H1 (cell line): ENCODE results near the gene FHL2. TPM values are rescaled to one million over a fixed set of nuclear protein-coding genes. Genes with fewer than 3 reads are reported as not detected.
"Not testable (repeated sequence)": the region's sequence is repeated elsewhere in the genome, so short reads cannot be mapped to it uniquely, and the experiment has no call there.

Experiments used
- CTCF ChIA-PET: fragments of 300-600 bp; sonication (Branson Sonifier 250); formaldehyde crosslinking; loops from one replicate; lab custom pipeline; 2021; ENCODE audit not compliant: partially characterized antibody; lab: Charles Lee
- POLR2A ChIA-PET: fragments of 300-600 bp; sonication (Branson Sonifier 250); formaldehyde crosslinking; loops from one replicate; lab custom pipeline; 2021; ENCODE audit warnings: inconsistent platforms; ENCODE audit not compliant: partially characterized antibody; lab: Charles Lee
- DNase-seq, 2 experiments: peaks; one replicate each; pipeline versions ENCODE4 v3.0.0 to v3.0.0-alpha.2; 2010 to 2022; ENCODE audit warnings: low spot score in 2 of 2, low read depth in 1 of 2, mixed read lengths in 1 of 2
- FAIRE-seq: peaks from 2 replicates; lab custom pipeline; 2011; peaks lifted over from hg19 to GRCh38; lab: Jason Lieb, UNC
- H2AFZ ChIP-seq: 2 replicates; pipeline ENCODE4 v1.8.1; 2012; ENCODE audit warnings: low read length, inconsistent platforms
- H2AK5ac ChIP-seq: 2 replicates; pipeline ENCODE4 v1.6.1; 2013; ENCODE audit warnings: low read depth, low read length
- H2BK120ac ChIP-seq: replicated peaks from 2 replicates; pipeline ENCODE3; 2013; ENCODE audit warnings: low read depth, low read length, inconsistent platforms
- H2BK12ac ChIP-seq: 2 replicates; pipeline ENCODE4 v1.6.1; 2013; ENCODE audit warnings: low read depth, low read length
- H2BK15ac ChIP-seq: 2 replicates; pipeline ENCODE4 v1.6.1; 2013; ENCODE audit warnings: low read length
- H2BK20ac ChIP-seq: 2 replicates; pipeline ENCODE4 v1.6.1; 2013; ENCODE audit warnings: low read length
- H2BK5ac ChIP-seq: 2 replicates; pipeline ENCODE4 v1.6.1; 2013; ENCODE audit warnings: low read depth, low read length
- H3K14ac ChIP-seq: 2 replicates; pipeline ENCODE4 v1.6.1; 2013; ENCODE audit warnings: inconsistent platforms; ENCODE audit not compliant: insufficient read length
- H3K18ac ChIP-seq: 2 replicates; pipeline ENCODE4 v1.6.1; 2013; ENCODE audit warnings: low read length; ENCODE audit errors: extremely low read depth
- H3K23ac ChIP-seq: 2 replicates; pipeline ENCODE4 v1.6.1; 2013; ENCODE audit warnings: inconsistent platforms; ENCODE audit not compliant: insufficient read length
- H3K23me2 ChIP-seq: 2 replicates; pipeline ENCODE4 v1.6.1; 2013; ENCODE audit warnings: low read depth, low read length
- H3K27ac ChIP-seq: 2 replicates; pipeline ENCODE4 v1.6.1; 2011; ENCODE audit warnings: low read depth, low read length, inconsistent platforms
- H3K27me3 ChIP-seq, 4 experiments: replicated peaks in 1 of 4; 1 replicate in 1 of 4; 2 replicates in 3 of 4; pipeline versions ENCODE4 v1.6.1 to v1.8.1; 2011 to 2013; ENCODE audit warnings: low read length in 3 of 4, mild to moderate bottlenecking in 3 of 4, inconsistent platforms in 2 of 4, mixed read lengths in 2 of 4, moderate library complexity in 1 of 4; ENCODE audit not compliant: control insufficient read depth in 3 of 4, insufficient read depth in 3 of 4; ENCODE audit errors: extremely low read depth in 1 of 4
- H3K36me3 ChIP-seq, 4 experiments: 2 replicates each; pipeline versions ENCODE4 v1.6.1 to v1.8.1; 2011 to 2013; ENCODE audit warnings: mild to moderate bottlenecking in 4 of 4, low read length in 3 of 4, moderate library complexity in 2 of 4, control low read depth in 1 of 4, inconsistent platforms in 1 of 4; ENCODE audit not compliant: insufficient read depth in 4 of 4, control insufficient read depth in 2 of 4
- H3K4ac ChIP-seq: replicated peaks from 2 replicates; pipeline ENCODE3; 2013; ENCODE audit warnings: low read length, low read depth, mixed read lengths, inconsistent platforms; ENCODE audit not compliant: insufficient read length
- H3K4me1 ChIP-seq, 4 experiments: replicated peaks in 1 of 4; 1 replicate in 1 of 4; 2 replicates in 3 of 4; pipeline versions ENCODE4 v1.6.1 to v1.8.1; 2011 to 2013; ENCODE audit warnings: low read length in 3 of 4, inconsistent platforms in 2 of 4, mixed read lengths in 1 of 4; ENCODE audit not compliant: insufficient read depth in 4 of 4, control insufficient read depth in 3 of 4
- H3K4me2 ChIP-seq, 2 experiments: 2 replicates each; pipeline versions ENCODE4 v1.6.1 to v1.8.1; 2011 to 2013; ENCODE audit warnings: low read depth in 2 of 2, low read length in 2 of 2, control low read depth in 1 of 2, inconsistent platforms in 1 of 2, mild to moderate bottlenecking in 1 of 2; ENCODE audit not compliant: insufficient read depth in 1 of 2
- H3K4me3 ChIP-seq, 4 experiments: fragments of 200-600, 300-600 bp in 1 of 4; sonication (generic), shearing (Covaris generic), sonication (Bioruptor Twin) in 1 of 4; 2 replicates each; pipeline versions ENCODE4 v1.5.1 to v1.8.1; 2011 to 2016; ENCODE audit warnings: low read length in 4 of 4, low read depth in 3 of 4, control low read depth in 2 of 4, inconsistent platforms in 2 of 4, mild to moderate bottlenecking in 2 of 4, mixed read lengths in 1 of 4, moderate library complexity in 1 of 4; ENCODE audit not compliant: insufficient read depth in 2 of 4; ENCODE audit errors: extremely low read depth in 1 of 4
- H3K56ac ChIP-seq: replicated peaks from 2 replicates; pipeline ENCODE3; 2013; ENCODE audit warnings: low read depth, mild to moderate bottlenecking, mixed read lengths, low read length, inconsistent platforms; ENCODE audit not compliant: insufficient read length
- H3K79me1 ChIP-seq: 2 replicates; pipeline ENCODE4 v1.6.1; 2013; ENCODE audit warnings: low read depth, low read length, control low read depth
- H3K79me2 ChIP-seq, 2 experiments: 2 replicates each; pipeline versions ENCODE4 v1.6.1 to v1.8.1; 2012 to 2013; ENCODE audit warnings: low read length in 2 of 2, mild to moderate bottlenecking in 2 of 2, inconsistent platforms in 1 of 2; ENCODE audit not compliant: insufficient read depth in 2 of 2, control insufficient read depth in 1 of 2
- H3K9ac ChIP-seq, 4 experiments: replicated peaks in 1 of 4; 1 replicate in 1 of 4; 2 replicates in 3 of 4; pipeline versions ENCODE4 v1.6.1 to v1.8.1; 2011 to 2013; ENCODE audit warnings: low read depth in 3 of 4, low read length in 3 of 4, control low read depth in 2 of 4, mild to moderate bottlenecking in 2 of 4, moderate library complexity in 2 of 4, inconsistent platforms in 1 of 4; ENCODE audit errors: extremely low read depth in 1 of 4
- H3K9me3 ChIP-seq, 2 experiments: 2 replicates each; pipeline versions ENCODE4 v1.6.1 to v1.8.1; 2012 to 2013; ENCODE audit warnings: mild to moderate bottlenecking in 2 of 2, moderate library complexity in 2 of 2, control low read depth in 1 of 2, inconsistent platforms in 1 of 2, low read depth in 1 of 2, low read length in 1 of 2, mixed read lengths in 1 of 2; ENCODE audit not compliant: insufficient read depth in 2 of 2
- H4K20me1 ChIP-seq, 2 experiments: replicated peaks in 1 of 2; 2 replicates each; pipeline versions ENCODE3 to v1.8.1; 2011 to 2013; ENCODE audit warnings: inconsistent platforms in 2 of 2, low read length in 2 of 2, mild to moderate bottlenecking in 1 of 2; ENCODE audit not compliant: insufficient read depth in 2 of 2, control insufficient read depth in 1 of 2
- H4K5ac ChIP-seq: 2 replicates; pipeline ENCODE4 v1.6.1; 2013; ENCODE audit warnings: low read length, low read depth, mixed read lengths, inconsistent platforms; ENCODE audit not compliant: insufficient read length
- H4K8ac ChIP-seq: 2 replicates; pipeline ENCODE4 v1.8.0; 2013; ENCODE audit warnings: mild to moderate bottlenecking, moderate library complexity, low read length, inconsistent platforms; ENCODE audit not compliant: insufficient read depth; ENCODE audit errors: extremely low read depth
- H4K91ac ChIP-seq: replicated peaks from 2 replicates; pipeline ENCODE3; 2013; ENCODE audit warnings: low read length, mixed read lengths, inconsistent platforms; ENCODE audit not compliant: insufficient read length
- WGBS, 2 experiments: shearing (Covaris generic) in 1 of 2; methylation state at CpG; one replicate each; pipeline versions ENCODE4 v1.1.6 to v1.1.7; 2013 to 2015; ENCODE audit warnings: low lambda C conversion rate in 2 of 2, mixed read lengths in 2 of 2, inconsistent platforms in 1 of 2, low coverage in 1 of 2, missing lambda C conversion rate in 1 of 2; ENCODE audit not compliant: insufficient replicate concordance in 2 of 2, insufficient coverage in 1 of 2, insufficient read length in 1 of 2; ENCODE audit errors: extremely low coverage in 1 of 2, missing lambda C conversion rate in 1 of 2; 5-methylcytosine and 5-hydroxymethylcytosine counted together
- polyA plus RNA-seq, 7 experiments: library from polyadenylated mRNA; depleted of rRNA in 3 of 7; stranded (reverse) in 5 of 7; unstranded in 2 of 7; fragments of >200 nt in 5 of 7; fragments of 200-250 nt in 2 of 7; gene quantifications; 1 replicate in 5 of 7; 2 replicates in 1 of 7; 4 replicates in 1 of 7; pipeline versions ENCODE4 v1.2.1 to v1.2.3, GENCODE V29; 2011 to 2013; ENCODE audit warnings: missing spikeins in 2 of 7, mixed read lengths in 2 of 7
- total RNA-seq: library from RNA; stranded (reverse); fragmentation: NEBNext Ultra II Directional; extraction: Animal tissue kit (Norgen Biotek cat#: 25700); gene quantifications from 2 replicates; pipeline ENCODE4 v1.2.1, GENCODE V29; 2021

FHL2 gene
- total and polyA plus RNA-seq, 2 of the 8 experiments (the other 6 are each of a cell fraction or from before 2014, with no cell fraction given): 33.2 to 64.3 TPM

- FAIRE-seq, H4K91ac ChIP-seq, H2BK120ac ChIP-seq, H3K18ac ChIP-seq, H3K4ac ChIP-seq, H3K9ac ChIP-seq, H3K4me3 ChIP-seq, H4K5ac ChIP-seq, H3K23ac ChIP-seq, H4K8ac ChIP-seq, H3K14ac ChIP-seq, H3K27ac ChIP-seq, H2BK5ac ChIP-seq, H3K9me3 ChIP-seq, H2AK5ac ChIP-seq, H4K20me1 ChIP-seq, H3K36me3 ChIP-seq, H2BK20ac ChIP-seq, H2BK15ac ChIP-seq, H3K56ac ChIP-seq, H2AFZ ChIP-seq, H2BK12ac ChIP-seq, H3K4me2 ChIP-seq, DNase-seq, H3K27me3 ChIP-seq: not testable (repeated sequence)
- CTCF ChIA-PET: interaction anchor here (0.7 to 1.2 kb wide), 3 partner anchors 49 to 216 kb away, joined by 3 read pairs; no protein-coding TSS in a partner anchor
- H3K4me1 ChIP-seq: peaks cover 5 to 12% (median 10%) of the 10 kb centered on the region in 4 experiments; a peak in 5 of 7 replicates
- WGBS, 2 experiments: 91% methylated on average over 3 of the region's 3 CpGs; no CpG with 5 or more reads in 1 of the 2 experiments
- H3K23me2 ChIP-seq: peaks cover 10% of the 10 kb centered on the region; the same call in 1 of the 2 replicates
- POLR2A ChIA-PET: interaction anchor here (1.3 to 2.1 kb wide), 2 partner anchors 10 to 11 kb away, joined by 3 to 10 read pairs; partner anchors contain the start of gene C2orf49
- peaks cover 9 to 68% of the 10 kb centered on the region in 2 experiments; a peak in 3 of 4 replicates for H3K79me2 ChIP-seq
- peaks cover 22% of the 10 kb centered on the region for H3K79me1 ChIP-seq
Measured at GRCh38 chr2:105327271-105327670, 71.6 kb downstream of the FHL2 start.
